HG02840 (cell line): ENCODE measurements around the gene KRTAP10-6.
"Not testable (repeated sequence)": the region's sequence is repeated elsewhere in the genome, so short reads cannot be mapped to it uniquely, and the experiment has no call there.

Experiments used
- ATAC-seq: cut with Tn5 transposase; IDR thresholded peaks from one replicate; pipeline ENCODE4 v1.9.1; 2021; ENCODE audit warnings: mild to moderate bottlenecking, moderate library complexity, moderate number of reproducible peaks; ENCODE audit not compliant: unreplicated experiment, low FRiP score

Gene KRTAP10-6, protein sequence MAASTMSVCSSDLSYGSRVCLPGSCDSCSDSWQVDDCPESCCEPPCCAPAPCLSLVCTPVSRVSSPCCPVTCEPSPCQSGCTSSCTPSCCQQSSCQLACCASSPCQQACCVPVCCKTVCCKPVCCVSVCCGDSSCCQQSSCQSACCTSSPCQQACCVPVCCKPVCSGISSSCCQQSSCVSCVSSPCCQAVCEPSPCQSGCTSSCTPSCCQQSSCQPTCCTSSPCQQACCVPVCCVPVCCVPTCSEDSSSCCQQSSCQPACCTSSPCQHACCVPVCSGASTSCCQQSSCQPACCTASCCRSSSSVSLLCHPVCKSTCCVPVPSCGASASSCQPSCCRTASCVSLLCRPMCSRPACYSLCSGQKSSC

DNA sequence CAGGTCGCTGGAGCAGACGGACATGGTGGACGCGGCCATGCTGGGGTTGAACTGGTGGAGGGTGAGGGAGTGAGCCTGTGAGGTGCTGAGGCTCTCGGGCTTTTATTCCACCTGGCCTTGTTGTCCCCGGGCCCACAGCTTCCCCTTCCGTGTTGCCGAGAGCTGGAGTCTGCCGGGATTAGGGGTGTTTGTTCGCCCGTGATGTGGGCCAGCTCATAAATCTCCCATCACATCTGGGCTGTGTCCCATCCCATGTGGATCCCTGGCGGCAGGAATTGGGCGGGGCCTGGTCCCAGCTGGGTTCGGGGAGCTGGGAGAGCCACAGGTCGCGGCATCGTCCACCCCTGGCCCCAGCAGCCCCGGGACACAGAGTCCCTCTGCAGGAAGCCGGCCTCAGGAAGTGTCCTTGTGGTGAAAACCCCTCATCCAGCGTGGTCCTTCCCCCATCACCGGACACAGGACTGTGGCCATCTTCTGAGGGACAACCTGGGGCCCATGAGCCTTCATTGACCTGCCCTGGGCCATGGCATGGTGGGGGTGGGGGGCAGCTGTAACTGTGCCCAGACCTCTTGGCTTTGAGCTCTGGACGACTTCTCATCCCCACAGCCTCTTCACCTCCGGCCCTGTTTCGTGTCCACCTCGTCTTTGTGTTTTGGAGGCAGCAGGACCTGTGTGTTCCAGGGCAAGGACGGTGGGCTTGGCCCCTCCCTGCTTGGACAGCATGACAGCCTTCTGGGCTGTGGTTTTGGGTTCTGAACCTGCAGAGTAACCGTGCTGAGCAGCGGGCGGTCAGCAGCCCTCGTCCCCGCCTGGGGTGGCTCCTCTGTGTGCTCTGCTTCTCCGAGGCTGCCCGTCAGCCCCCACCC, at the start of gene KRTAP10-6:
TSS of gene KRTAP10-6 (minus strand) at position 60 of the 866 bp plus-strand sequence. CDS start at position 39, 21 bp downstream.
- ATAC-seq, result no peak

DNA sequence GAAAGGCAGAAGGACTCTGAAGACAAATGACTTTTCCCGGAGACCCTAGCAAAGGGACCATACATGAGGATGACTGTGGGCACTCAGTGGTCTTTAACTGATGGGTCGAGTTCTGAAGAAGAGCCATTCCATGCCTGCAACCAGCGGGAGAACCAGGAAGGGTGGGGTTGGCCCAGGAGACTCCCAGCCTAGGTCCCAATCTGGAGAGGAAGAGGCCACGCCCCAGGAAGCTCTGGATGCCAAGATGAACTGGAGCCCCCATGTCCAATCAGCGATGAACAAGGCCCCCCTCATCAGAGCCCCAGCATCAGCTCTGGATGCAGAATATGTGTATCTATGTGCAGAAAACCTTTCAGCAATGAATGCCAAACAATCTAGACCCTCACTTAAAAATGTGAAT, 48.5 kb upstream of the KRTAP10-6 start:
- ATAC-seq, result no peak

DNA sequence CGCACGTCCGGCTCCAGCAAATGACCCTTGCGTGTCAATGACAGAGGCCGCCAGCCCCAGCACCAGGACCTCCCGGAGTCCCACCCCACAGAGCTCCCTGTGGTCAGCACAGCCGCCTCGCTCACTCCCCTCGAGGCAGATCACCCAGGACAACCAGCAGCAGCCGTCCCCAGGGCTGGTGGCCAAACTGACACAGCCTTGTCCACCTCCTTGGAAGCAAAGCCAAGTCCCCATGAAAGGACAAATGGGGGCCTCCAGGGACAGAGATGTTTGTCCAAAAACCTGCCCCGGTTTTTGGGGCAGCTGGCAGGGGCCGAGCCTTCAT, 47.0 kb upstream of the KRTAP10-6 start:
- ATAC-seq, result no peak

DNA sequence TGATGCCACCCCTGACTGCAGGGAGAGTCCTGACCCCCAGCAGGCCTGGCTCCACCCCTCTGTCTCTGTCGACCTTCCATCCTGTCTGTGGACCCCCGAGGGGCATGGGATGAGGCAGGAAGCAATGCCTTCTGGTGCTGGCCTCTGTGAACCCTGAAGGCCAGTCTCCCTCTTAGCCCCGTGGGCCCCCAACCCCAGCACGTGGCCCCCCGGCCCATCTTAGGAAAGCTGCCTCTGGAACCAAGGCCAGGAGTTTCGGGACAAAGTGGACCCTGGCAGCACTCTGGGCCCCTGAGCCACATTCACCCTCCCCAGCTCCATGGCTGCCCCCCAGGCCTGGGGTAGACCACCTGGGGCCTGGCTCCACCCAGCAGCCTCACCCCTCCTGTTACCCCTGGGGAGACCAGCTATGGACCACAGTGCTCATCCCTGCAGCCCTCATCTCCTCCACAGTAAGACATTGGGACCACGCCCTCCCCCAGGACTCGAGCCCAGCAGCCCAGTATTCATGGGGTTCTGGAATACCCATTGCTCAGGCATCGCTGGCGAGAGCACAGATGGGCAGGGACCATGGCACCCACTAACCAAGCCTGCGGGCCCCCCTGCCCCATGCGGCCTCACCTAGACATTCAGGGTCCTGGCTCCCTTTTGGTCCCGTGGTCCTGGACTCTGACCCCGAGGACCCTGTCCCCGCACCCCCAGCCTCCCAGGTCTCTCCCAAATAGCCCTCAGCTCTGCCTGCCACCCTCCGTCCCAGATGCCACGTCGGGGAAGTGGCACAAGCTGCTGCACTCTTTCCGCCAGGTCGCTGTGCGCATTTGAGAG, 46.4 kb upstream of the KRTAP10-6 start:
- ATAC-seq, result not testable (repeated sequence)

DNA sequence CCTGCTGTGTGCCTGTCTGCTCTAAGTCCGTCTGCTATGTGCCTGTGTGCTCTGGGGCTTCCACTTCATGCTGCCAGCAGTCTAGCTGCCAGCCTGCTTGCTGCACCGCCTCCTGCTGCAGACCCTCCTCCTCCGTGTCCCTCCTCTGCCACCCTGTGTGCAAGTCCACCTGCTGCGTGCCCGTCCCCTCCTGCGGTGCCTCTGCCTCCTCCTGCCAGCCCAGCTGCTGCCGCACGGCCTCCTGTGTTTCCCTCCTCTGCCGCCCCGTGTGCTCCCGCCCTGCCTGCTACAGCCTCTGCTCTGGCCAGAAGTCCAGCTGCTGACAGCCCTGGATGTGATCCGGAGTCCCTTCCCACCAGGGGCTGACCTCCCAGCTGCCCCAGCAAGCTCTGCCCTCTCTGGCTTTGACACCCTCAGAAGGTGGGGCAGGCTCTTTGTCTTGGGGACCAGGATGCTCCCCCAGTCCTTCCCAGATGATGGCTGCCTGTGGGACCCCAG, 45.6 kb upstream of the KRTAP10-6 start:
- not testable (repeated sequence) for ATAC-seq

DNA sequence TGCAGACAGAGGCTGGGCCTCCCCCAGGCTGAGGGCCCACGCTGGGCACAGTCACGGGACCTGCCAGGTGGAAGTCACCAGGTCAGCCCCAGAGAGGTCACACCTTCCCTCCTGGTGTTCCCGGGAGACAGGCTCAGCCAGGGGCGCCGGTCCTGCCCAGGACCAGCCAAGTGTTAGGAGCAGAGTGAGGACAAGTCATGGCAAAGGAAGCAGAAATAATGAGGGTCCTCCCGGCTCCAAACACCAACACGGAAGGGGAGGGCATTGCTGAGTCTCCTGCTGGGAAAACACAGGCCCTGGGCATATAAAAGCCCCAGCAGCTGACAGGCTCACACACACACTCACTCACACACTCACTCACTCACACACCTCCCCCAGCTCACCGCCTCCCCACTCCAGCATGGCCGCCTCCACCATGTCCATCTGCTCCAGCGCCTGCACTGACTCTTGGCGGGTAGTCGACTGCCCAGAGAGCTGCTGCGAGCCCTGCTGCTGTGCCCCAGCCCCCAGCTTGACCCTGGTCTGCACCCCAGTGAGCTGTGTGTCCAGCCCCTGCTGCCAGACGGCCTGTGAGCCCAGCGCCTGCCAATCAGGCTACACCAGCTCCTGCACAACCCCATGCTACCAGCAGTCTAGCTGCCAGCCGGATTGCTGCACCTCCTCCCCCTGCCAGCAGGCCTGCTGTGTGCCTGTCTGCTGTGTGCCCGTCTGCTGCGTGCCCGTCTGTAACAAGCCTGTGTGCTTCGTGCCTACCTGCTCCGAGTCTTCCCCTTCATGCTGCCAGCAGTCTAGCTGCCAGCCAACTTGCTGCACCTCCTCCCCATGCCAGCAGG, 44.9 kb upstream of the KRTAP10-6 start, which contains the start of gene KRTAP10-10:
TSS of gene KRTAP10-10 (plus strand) at position 339 of the 833 bp plus-strand sequence. CDS start at position 401, 62 bp downstream.
- ATAC-seq, result no peak

DNA sequence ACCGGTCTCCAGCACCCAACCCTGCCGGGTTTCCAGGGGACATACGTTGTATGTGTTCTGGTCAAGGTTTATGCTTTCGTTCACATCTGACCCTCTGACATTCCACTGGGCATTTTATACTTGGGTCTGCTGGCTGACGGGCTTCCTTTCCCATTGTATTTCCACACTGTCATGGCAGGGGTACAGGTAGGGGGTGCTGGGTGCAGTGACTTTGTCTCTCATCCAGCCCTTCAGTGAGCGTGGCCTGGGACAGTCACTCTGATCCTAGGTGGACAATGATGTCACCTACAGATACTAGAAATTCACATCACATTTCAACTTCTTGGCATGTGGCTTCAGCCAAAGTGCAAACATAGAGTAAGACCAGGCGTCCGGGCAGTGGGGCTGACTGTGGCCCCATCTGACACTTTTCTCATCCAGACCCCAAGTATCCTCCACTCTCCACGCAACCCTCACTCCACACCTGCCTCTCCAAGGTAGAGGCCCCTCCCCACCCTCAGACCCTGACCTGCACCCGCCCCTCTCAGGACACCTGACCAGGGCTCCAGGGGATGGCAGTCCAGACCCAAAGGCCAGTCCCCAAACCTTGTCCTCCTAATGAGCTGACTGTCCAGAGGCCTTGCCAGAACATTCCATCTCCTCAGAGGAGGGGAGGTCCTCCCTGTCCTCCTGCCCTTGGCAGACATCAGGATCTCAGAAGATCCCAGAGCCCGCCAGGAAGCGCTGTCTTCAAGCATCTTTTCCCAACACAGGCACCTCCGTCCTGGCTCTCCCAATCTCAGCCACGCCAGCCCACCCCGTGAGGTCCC, 44.1 kb upstream of the KRTAP10-6 start:
- no peak for ATAC-seq

DNA sequence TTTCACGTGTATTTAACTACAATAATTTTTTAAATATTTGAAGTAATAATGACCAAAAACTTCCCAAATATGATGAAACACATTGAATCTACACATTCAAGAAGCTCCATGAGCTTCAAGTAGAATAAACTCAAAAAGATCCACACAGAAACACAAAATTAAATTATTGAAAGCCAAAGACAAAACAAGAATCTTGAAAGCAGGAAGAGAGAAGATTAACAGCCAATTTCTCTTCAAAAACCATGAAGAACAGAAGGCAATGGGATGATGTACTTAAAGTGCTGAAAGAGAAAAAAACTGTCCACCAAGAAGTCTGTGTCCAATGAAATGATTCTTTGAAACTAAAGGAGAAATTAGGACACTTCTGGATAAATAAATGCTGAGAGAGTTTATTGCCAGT, 39.8 kb upstream of the KRTAP10-6 start:
- ATAC-seq, result no peak

DNA sequence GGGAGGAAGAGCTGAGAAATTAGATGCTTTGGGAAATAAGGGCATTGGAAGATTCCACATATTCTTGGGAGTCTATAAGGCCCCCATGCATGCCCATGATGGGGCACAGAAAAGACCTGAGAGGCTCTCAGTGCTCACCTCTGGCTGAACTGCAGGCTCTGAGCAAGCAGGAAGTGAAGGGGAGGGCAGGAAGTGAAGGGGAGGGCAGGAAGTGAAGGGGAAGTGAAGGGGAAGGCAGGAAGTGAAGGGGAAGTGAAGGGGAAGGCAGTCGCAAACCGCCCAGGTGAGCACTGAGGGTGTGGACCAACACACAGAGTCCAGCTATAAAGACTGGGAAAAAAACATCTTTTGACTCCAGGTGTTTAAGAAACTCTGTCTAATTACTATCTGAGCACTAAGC, 38.1 kb upstream of the KRTAP10-6 start:
- no peak for ATAC-seq

DNA sequence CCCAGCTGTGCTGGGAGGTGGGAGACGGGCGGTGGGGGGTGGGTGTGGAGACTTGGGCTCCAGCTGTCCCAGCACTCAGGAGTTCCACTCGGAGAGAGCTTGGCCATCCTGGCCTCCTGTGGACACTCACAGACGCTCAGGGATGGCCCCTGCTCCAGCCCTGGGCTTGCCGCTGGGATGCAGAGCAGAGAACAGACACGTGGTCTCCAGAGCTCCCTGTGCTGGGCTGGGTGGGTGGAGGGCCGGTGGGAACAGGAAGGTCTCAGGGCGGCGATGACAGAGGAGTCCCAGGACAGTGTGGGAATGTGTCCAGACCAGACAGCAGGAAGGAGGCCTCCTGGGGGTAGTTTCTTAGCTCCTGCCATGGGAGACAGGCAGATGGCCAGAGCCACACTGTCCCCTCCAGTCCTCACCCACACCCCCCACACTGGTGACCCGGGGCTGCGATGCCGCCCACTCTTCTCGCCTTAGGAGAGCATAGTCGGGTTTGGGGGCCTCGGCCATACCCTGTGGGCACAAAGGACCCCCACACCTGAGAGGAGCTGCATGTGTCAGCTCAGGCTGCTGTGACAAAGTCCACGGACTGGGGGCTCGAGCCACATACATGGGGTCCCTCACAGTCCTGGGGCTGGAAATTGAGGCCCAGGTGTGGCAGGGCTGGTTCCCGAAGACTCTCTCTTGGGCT, 36.5 kb upstream of the KRTAP10-6 start:
- no peak for ATAC-seq

DNA sequence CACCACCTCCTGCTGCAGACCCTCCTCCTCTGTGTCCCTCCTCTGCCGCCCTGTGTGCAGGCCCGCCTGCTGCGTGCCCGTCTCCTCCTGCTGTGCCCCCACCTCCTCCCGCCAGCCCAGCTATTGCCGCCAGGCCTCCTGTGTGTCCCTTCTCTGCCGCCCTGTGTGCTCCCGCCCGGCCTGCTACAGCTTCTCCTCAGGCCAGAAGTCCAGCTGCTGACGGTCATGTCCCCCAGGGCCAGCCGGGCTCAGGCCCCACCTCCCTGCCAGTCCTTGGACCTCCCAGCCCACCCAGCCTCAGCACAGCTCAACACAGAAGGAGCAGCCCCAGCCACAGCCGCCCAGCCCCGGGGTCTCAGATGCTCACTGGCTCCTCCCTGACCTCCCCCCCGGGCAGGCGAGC, 35.5 kb upstream of the KRTAP10-6 start:
- not testable (repeated sequence) for ATAC-seq

DNA sequence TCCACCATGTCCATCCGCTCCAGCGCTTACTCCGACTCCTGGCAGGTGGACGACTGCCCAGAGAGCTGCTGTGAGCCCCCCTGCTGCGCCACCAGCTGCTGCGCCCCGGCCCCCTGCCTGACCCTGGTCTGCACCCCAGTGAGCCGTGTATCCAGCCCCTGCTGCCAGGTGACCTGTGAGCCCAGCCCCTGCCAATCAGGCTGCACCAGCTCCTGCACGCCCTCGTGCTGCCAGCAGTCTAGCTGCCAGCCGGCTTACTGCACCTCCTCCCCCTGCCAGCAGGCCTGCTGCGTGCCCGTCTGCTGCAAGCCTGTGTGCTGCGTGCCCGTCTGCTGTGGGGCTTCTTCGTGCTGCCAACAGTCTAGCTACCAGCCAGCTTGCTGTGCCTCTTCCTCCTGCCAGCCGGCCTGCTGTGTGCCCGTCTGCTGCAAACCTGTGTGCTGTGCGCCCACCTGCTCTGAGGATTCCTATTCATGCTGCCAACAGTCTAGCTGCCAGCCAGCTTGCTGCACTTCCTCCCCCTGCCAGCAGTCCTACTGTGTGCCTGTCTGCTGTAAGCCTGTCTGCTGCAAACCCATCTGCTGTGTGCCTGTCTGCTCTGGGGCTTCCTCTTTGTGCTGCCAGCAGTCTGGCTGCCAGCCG, 35.0 kb upstream of the KRTAP10-6 start:
- ATAC-seq, result not testable (repeated sequence)

DNA sequence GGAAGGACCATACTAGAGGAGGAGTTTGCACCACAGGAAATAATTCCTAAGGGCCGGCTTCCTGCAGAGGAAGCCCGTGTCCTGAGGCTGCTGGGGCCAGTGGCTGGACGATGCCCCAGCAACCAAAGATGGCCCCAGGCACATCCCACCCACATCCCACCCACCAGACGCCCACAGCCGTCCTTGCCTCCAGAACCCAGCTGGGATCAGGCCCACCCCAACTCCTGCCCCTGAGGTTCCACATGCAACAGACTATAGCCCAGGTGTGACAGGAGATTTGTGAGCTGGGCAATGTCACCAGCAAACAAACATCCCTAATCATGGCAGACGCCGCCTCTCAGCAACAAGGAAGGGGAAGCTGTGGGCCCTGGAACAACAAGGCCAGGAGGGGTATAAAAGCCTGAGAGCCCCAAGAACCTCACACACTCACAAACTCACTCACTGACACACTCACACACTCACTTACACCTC, 34.4 kb upstream of the KRTAP10-6 start, which contains the start of gene KRTAP10-9:
TSS of gene KRTAP10-9 (plus strand) at position 421 of the 471 bp plus-strand sequence. CDS start 79 bp downstream, outside the sequence.
- no peak for ATAC-seq

DNA sequence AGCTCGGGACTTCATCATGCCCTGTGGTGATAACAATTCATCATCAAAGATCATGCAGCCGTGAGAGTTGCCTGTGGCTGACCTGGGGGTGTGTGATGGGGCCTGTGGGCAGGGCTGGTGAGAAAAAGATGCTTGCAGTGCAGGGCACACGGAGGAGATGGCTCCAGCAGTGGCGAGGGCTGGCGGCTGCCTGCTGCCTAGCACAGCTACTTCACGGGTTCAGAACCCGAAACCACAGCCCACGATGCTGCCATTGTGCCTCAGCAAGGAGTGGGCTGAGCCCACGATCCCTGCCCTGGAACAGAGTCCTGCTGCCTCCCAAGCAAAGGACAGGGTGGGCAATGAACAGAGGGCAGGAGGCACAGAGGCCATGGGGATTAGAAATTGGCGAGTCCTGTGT, 34.0 kb upstream of the KRTAP10-6 start:
- ATAC-seq, result no peak

DNA sequence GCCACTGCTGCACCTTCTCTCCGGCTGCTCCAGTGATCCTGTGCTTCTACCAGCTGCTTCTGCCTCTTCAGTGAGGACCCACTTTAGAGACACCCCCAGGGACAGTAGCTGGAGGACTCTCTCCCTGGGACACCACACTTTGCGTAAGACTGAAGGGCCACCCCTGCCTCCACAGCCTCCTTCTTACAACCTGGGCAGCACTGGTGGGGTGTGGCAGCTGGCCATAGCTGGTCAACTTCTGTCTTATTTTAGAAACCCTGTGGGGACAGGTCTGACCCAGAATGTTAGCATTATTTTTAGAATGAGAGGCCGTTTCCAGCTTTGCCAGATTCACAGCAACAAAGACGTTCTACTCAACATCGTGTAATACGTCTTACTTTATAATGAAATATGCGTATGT, 33.5 kb upstream of the KRTAP10-6 start:
- ATAC-seq, result no peak

DNA sequence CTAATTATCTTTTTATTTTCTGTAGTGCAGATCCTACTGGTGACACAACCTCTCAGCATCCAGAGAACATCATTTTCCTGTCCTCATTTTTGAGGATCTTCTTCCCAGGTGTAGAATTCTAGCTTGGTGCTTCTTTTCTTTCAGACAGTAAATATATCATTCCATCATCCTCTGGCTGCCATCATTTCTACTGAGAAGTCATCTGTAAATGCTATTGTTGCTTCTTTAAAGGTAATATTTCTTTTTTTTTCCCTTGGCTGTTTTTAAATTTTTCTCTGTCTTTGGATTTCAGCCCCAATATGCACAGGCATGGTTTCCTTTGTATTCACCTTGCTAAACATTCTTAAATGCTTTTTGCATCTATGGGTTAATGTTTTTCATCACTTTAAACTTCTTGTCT, 31.3 kb upstream of the KRTAP10-6 start:
- no peak for ATAC-seq

DNA sequence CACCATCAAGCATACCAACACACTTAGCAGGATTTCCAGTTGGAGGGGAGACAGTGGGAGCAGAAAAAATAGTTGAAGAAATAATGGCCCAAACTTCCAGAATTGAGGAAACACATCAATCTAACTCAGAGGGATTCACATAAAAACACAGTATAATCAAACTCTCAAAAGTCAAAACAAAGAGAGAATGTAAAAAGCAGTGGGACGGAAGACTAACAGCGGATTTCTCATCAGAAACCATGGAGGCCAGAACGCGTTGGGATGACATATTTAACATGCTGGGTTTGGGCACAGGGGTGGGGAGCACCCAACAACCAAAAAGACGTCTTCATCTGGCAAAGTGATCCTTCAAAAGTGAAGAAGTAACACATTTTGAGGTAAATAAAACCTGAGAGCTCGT, 27.6 kb upstream of the KRTAP10-6 start:
- no peak for ATAC-seq
